CD4-positive, alpha-beta memory T cell (primary cell): Measurements from ENCODE around the gene SORCS2. TPM values are rescaled to one million over a fixed set of nuclear protein-coding genes. Genes with fewer than 3 reads are reported as not detected.

Experiments
- CTCF ChIA-PET: fragments of 350-600 bp; sonication (Branson Sonifier 250); formaldehyde crosslinking; loops from one replicate; lab custom pipeline; 2021; ENCODE audit warnings: inconsistent platforms; ENCODE audit not compliant: partially characterized antibody; lab: Charles Lee
- POLR2A ChIA-PET: fragments of 350-600 bp; sonication (Branson Sonifier 250); formaldehyde crosslinking; loops from one replicate; lab custom pipeline; 2021; ENCODE audit not compliant: partially characterized antibody; lab: Charles Lee
- DNase-seq, 5 donors: peaks; one replicate each; pipeline versions ENCODE4 v3.0.0 to v3.0.0-alpha.2; 2020 to 2022; ENCODE audit warnings: mixed read lengths in 1 of 5
- H3K27ac ChIP-seq: one replicate; pipeline ENCODE4 v1.7.0; 2013; ENCODE audit warnings: low read depth, low read length
- H3K27me3 ChIP-seq: 2 replicates; pipeline ENCODE4 v1.7.0; 2013; ENCODE audit warnings: mild to moderate bottlenecking, low read length, moderate library complexity; ENCODE audit not compliant: insufficient read depth
- H3K36me3 ChIP-seq: 2 replicates; pipeline ENCODE4 v1.7.0; 2013; ENCODE audit warnings: mild to moderate bottlenecking, low read length, moderate library complexity; ENCODE audit not compliant: insufficient read depth
- H3K4me1 ChIP-seq: 2 replicates; pipeline ENCODE4 v1.7.0; 2013; ENCODE audit warnings: mild to moderate bottlenecking, low read length, moderate library complexity; ENCODE audit not compliant: insufficient read depth
- H3K4me3 ChIP-seq, 2 donors: one replicate each; pipeline ENCODE4 v1.7.0; 2013; ENCODE audit warnings: low read length in 2 of 2, mild to moderate bottlenecking in 1 of 2
- H3K9me3 ChIP-seq, 2 donors: one replicate each; pipeline ENCODE4 v1.7.0; 2013; ENCODE audit warnings: low read length in 2 of 2, control low read depth in 1 of 2; ENCODE audit not compliant: control insufficient read depth in 1 of 2
- H3K27ac Mint-ChIP-seq, 7 donors: one replicate each; pipeline ENCODE4 v1.8.0; 2020 to 2021; ENCODE audit warnings: mixed read lengths in 7 of 7, mild to moderate bottlenecking in 6 of 7, inconsistent platforms in 3 of 7, moderate library complexity in 3 of 7
- H3K27me3 Mint-ChIP-seq, 2 donors: one replicate each; pipeline ENCODE4 v1.8.0; 2020 to 2021; ENCODE audit warnings: mixed read lengths in 2 of 2
- H3K36me3 Mint-ChIP-seq, 2 donors: one replicate each; pipeline ENCODE4 v1.8.0; 2020 to 2021; ENCODE audit warnings: mixed read lengths in 2 of 2, inconsistent platforms in 1 of 2, mild to moderate bottlenecking in 1 of 2
- H3K4me1 Mint-ChIP-seq, 4 donors: one replicate each; pipeline ENCODE4 v1.8.0; 2020 to 2021; ENCODE audit warnings: mixed read lengths in 4 of 4, mild to moderate bottlenecking in 1 of 4
- H3K4me3 Mint-ChIP-seq, 8 donors: one replicate each; pipeline ENCODE4 v1.8.0; 2020 to 2021; ENCODE audit warnings: mixed read lengths in 8 of 8, mild to moderate bottlenecking in 7 of 8, moderate library complexity in 6 of 8, inconsistent platforms in 3 of 8
- H3K9me3 Mint-ChIP-seq, 8 donors: one replicate each; pipeline ENCODE4 v1.8.0; 2020 to 2021; ENCODE audit warnings: mixed read lengths in 8 of 8, mild to moderate bottlenecking in 5 of 8, inconsistent platforms in 3 of 8, moderate library complexity in 1 of 8
- intact Hi-C: fragments of 100-400 bp; cut with micrococcal nuclease; formaldehyde crosslinking; loops from one replicate; pipeline ENCODE4 v1.15.1; 2023
- polyA plus RNA-seq, 2 donors: library from polyadenylated mRNA; unstranded; fragments of 300-500 nt; fragmentation: Illumina TruSeq; gene quantifications; one replicate each; pipeline ENCODE4 v1.2.3, GENCODE V29; 2021
- total RNA-seq, 2 experiments: library from RNA; stranded (reverse); gene quantifications; one replicate each; pipeline ENCODE4 v1.2.3, GENCODE V29; 2021

Gene SORCS2
- total and polyA plus RNA-seq, 4 experiments from 2014 or later: not detected

DNA sequence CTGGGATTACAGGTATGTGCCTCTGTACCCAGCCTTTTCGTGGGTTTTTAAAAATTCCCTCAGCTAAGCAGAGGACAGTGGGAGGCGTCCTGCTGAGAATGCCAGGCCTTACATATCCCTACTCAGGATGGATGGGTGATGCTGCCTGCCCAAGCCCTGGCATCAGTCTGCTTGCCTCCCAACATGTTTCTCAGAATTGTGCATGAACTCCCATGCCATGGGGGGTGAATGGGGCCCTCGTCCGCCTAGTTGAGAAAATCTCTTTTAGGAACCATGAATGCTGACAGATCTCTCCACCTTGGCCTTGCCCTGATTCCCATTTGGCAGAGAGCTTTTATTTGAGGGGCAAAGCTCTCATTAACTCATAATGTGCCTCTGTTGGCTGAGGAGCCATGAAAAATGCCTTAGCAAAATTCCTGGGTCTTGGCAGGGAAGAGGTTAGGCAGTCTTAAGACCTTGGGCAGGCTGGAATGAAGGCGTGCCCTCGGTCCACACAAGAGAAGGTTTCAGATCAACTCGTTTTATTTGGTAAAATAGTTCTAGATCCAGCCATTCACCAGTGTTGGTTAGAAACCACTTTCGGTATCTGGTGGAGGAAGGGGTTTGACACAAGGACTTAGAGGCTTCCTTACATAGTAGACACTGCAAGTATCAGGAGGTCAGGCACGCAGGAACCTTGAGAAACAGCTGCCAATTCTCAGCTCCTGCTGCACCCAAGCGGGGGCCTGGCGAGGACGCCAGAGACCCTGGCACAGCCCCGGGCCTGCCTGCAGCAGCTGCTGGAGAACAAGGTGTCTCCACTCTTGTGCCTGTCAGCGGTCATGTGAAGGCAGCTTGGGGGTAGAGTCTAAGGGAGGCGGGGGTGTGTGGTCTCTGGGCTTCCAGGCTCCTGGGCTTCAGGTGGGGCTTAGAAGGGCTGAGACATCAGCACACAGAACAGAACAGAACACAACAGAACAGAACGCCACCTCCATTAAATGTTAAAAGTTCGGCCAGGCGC, 435.2 kb downstream of the SORCS2 start:
- H3K36me3 ChIP-seq: no peaks in the 10 kb centered on the region
- ChIA-PET POLR2A (no interaction called here), CTCF (no interaction called here)
- no peaks in the 10 kb centered on the region for H3K27me3 ChIP-seq
- H3K4me1 ChIP-seq: no peaks in the 10 kb centered on the region
- no peak overlapping the region for H3K4me3 ChIP-seq
- Mint-ChIP-seq H3K4me3 (no peak overlapping the region), H3K36me3 (peaks cover 0 to 3% of the 10 kb centered on the region in 2 donors), H3K4me1 (no peaks in the 10 kb centered on the region), H3K27ac (no peak overlapping the region), H3K9me3 (no peaks in the 10 kb centered on the region), H3K27me3 (peaks cover 21 to 23% of the 10 kb centered on the region in 2 donors)
- intact Hi-C loops: no loop called here
- H3K27ac ChIP-seq: no peak overlapping the region
- no peaks in the 10 kb centered on the region for H3K9me3 ChIP-seq
- no peak for DNase-seq

DNA sequence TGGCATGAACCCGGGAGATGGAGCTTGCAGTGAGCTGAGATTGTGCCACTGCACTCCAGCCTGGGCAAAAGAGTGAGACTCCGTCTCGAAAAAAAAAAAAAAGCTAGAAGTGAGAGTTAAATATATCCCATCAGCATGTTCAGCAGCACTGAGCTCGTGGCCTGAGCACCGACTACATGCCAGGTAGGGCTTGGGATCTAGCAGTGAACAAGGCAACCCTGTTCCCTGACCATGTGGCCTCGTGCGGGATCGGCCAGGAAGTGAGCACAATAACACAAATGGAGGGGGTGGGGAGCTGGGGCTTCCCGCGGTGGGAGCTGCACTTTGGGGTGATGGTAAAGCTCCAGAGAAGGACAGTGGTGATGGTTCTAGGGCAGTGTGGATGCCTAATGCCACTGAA, 436.1 kb downstream of the SORCS2 start:
- intact Hi-C loops: no loop called here
- no peaks in the 10 kb centered on the region for H3K9me3 ChIP-seq
- no peaks in the 10 kb centered on the region for H3K4me1 Mint-ChIP-seq
- no peak overlapping the region for H3K4me3 Mint-ChIP-seq
- ChIA-PET POLR2A (no interaction called here), CTCF (no interaction called here)
- no peaks in the 10 kb centered on the region for H3K9me3 Mint-ChIP-seq
- no peaks in the 10 kb centered on the region for H3K27me3 ChIP-seq
- no peak overlapping the region for H3K4me3 ChIP-seq
- peaks cover 18 to 20% of the 10 kb centered on the region in 2 donors for H3K27me3 Mint-ChIP-seq
- no peaks in the 10 kb centered on the region for H3K4me1 ChIP-seq
- H3K36me3 ChIP-seq: no peaks in the 10 kb centered on the region
- H3K36me3 Mint-ChIP-seq: peaks cover 0 to 3% of the 10 kb centered on the region in 2 donors
- H3K27ac ChIP-seq: no peak overlapping the region
- DNase-seq: no peak
- no peak overlapping the region for H3K27ac Mint-ChIP-seq

DNA sequence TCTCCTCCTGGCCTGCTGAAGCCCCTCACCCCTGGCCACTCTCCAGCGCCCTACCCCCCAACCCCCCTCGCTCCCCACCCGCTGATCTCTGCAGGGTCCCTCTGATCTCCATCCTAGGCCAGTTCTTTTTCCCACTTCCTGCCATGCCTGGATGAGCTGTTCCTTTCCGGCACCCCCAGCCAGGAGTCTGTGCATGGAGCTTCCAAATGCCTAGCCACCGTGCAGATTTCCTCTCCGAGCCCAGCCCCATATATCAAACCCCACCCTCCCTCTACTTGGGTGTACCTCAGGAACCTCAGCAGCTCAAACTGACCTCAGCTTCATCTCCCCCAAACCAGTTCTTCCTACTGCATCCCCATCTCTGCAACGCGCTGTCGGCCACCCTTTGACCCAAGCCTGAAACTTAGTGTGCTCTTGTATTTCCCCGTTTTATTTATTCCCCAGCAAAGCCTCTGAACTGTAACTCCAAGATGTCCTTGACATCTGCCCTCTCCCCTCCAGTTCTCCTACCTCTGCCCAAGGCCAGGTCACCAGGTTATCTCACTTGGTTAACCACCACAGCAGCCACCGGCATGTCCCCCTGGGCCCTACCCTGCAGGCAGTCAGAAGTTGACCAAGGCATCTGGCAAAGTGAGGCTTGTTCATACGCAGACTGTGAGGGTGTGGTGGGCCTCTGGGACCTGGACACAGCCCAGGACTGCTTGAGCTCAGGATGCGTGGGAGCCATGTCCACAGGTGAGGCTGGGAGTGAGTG, 437.3 kb downstream of the SORCS2 start:
- Histone ChIP-seq H3K36me3 (no peaks in the 10 kb centered on the region), H3K27ac (no peak overlapping the region), H3K4me1 (no peaks in the 10 kb centered on the region), H3K4me3 (no peak overlapping the region), H3K27me3 (no peaks in the 10 kb centered on the region), H3K9me3 (no peaks in the 10 kb centered on the region)
- intact Hi-C loops: no loop called here
- POLR2A ChIA-PET: no interaction called here
- no peak for DNase-seq
- Mint-ChIP-seq H3K4me1 (peaks cover 0 to 3% (median 0%) of the 10 kb centered on the region in 4 donors), H3K27ac (no peak overlapping the region), H3K36me3 (no peaks in the 10 kb centered on the region), H3K9me3 (no peaks in the 10 kb centered on the region), H3K4me3 (no peak overlapping the region), H3K27me3 (peaks cover 9 to 16% of the 10 kb centered on the region in 2 donors)
- CTCF ChIA-PET: no interaction called here

DNA sequence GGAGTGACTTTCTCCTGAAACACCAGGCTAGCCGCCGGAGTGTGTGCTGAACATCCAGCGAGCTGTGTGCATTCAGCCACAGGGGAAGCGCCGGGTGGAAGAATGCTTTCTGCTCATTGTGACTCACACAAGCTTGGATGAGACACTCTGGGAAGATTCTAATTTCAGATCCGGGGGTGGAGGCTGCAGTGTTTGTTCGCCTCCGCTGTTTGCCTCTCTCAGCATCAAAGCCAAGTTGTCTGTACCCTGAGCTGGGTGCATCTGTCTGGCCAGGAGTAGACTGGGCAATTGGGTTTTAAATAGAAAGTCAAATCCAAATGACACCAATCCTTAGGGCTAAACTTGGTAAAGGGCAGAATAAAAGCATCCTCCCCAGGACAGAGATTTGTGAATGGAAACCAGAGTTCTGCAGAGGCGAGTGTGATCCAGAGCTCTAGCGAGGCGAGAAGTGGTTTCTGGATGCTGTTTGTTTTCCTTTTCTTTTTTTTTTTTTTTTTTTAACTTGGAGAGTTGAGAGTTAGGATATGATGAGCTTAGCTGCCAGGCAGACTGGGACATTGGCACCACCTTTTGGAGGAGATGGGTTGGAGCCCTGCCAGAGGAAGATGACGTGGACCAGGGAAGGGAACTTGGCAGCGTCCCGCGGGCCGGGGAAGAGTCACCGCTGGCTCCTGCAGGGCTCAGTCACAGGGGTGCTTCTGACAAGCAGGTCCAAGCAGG, 438.4 kb downstream of the SORCS2 start:
- H3K4me1 Mint-ChIP-seq: peaks cover 3 to 11% (median 8%) of the 10 kb centered on the region in 4 donors
- DNase-seq: no peak
- H3K27me3 Mint-ChIP-seq: peaks cover 5 to 17% of the 10 kb centered on the region in 2 donors
- H3K4me3 Mint-ChIP-seq: no peak overlapping the region
- H3K27ac Mint-ChIP-seq: no peak overlapping the region
- Histone ChIP-seq H3K27me3 (no peaks in the 10 kb centered on the region), H3K4me1 (no peaks in the 10 kb centered on the region), H3K9me3 (no peaks in the 10 kb centered on the region), H3K27ac (no peak overlapping the region), H3K4me3 (no peak overlapping the region), H3K36me3 (no peaks in the 10 kb centered on the region)
- no peaks in the 10 kb centered on the region for H3K9me3 Mint-ChIP-seq
- ChIA-PET CTCF (no interaction called here), POLR2A (interaction anchor here (0.6 kb wide), 1 partner anchor 13 kb away, joined by 3 read pairs; no protein-coding TSS in a partner anchor)
- no peaks in the 10 kb centered on the region for H3K36me3 Mint-ChIP-seq
- intact Hi-C loops: no loop called here

DNA sequence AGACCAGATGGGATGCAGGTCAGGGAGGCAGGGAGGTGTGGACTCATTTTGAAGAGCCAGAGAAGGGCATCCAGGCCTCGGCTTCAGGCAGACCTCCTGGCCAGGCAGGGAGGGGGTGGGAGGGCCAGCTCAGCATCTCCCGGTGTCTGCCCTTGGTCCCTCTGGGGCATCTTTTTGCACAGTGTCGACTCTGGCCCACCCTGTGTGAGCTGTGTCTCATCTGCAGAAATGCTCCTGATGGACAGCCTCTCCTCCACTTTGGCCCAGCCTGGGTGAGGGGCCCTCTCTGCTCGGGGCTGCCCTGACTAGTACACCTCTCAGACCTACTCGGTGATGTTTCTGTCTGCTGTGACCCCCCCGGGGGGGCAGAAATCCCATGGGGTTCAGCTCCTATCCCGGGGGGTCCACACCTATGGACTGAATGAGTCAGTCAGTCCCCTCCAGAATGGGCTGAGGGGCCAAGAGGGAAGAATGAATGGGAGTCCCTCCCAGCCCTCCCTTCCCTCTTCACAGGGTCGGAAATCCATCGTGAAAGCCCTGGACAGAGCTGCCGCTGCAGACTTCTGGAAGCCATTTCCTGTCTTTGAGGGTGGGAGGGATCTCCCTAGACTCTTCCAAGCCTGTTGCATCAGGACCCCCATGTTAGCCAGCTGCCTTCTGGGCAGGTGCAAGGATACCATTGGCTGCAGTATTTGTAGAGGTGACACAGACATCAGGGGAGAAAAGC, 439.1 kb downstream of the SORCS2 start:
- no peaks in the 10 kb centered on the region for H3K27me3 ChIP-seq
- no peak overlapping the region for H3K4me3 ChIP-seq
- no peak for DNase-seq
- no peak overlapping the region for H3K27ac ChIP-seq
- CTCF ChIA-PET: no interaction called here
- no peaks in the 10 kb centered on the region for H3K9me3 ChIP-seq
- H3K36me3 ChIP-seq: no peaks in the 10 kb centered on the region
- H3K4me1 ChIP-seq: no peaks in the 10 kb centered on the region
- Mint-ChIP-seq H3K36me3 (no peaks in the 10 kb centered on the region), H3K9me3 (no peaks in the 10 kb centered on the region), H3K27ac (no peak overlapping the region), H3K27me3 (peaks cover 5 to 18% of the 10 kb centered on the region in 2 donors), H3K4me1 (peaks cover 3 to 11% (median 8%) of the 10 kb centered on the region in 4 donors), H3K4me3 (no peak overlapping the region)
- intact Hi-C loops: no loop called here
- POLR2A ChIA-PET: interaction anchor here (0.6 kb wide), 1 partner anchor 14 kb away, joined by 3 read pairs; no protein-coding TSS in a partner anchor

DNA sequence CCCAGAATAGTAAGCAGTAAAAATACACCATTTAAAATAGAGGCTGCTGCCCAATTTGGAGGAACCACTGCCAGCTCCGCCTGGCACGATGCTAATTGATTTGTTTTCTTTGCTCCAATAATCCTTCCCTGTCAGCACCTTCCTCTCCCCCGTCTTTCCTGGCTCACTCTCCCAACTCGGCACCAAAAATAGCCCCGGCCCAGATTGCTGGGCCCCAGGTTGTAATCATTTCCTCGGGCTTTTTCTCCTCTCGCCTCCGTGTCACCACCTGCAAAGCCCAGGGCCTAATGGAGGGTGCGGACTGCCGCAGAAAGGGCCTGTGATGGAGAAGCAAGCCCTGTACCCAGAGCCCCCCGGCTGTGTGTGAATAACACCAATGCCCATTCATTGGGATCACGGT, 440.0 kb downstream of the SORCS2 start:
- no peak overlapping the region for H3K4me3 Mint-ChIP-seq
- POLR2A ChIA-PET: no interaction called here
- Histone ChIP-seq H3K27ac (no peak overlapping the region), H3K36me3 (no peaks in the 10 kb centered on the region), H3K27me3 (no peaks in the 10 kb centered on the region), H3K9me3 (no peaks in the 10 kb centered on the region), H3K4me3 (no peak overlapping the region), H3K4me1 (no peaks in the 10 kb centered on the region)
- peaks cover 3 to 11% (median 8%) of the 10 kb centered on the region in 4 donors for H3K4me1 Mint-ChIP-seq
- intact Hi-C loops: no loop called here
- no peaks in the 10 kb centered on the region for H3K36me3 Mint-ChIP-seq
- no peaks in the 10 kb centered on the region for H3K9me3 Mint-ChIP-seq
- CTCF ChIA-PET: no interaction called here
- peaks cover 5 to 15% of the 10 kb centered on the region in 2 donors for H3K27me3 Mint-ChIP-seq
- no peak for DNase-seq
- H3K27ac Mint-ChIP-seq: no peak overlapping the region
